HG03039 (cell line): ENCODE results near the gene GPR137.

Experiments used
- ATAC-seq: cut with Tn5 transposase; IDR thresholded peaks from one replicate; pipeline ENCODE4 v1.9.1; 2021; ENCODE audit warnings: mild to moderate bottlenecking, moderate library complexity; ENCODE audit not compliant: unreplicated experiment

GPR137 gene

DNA sequence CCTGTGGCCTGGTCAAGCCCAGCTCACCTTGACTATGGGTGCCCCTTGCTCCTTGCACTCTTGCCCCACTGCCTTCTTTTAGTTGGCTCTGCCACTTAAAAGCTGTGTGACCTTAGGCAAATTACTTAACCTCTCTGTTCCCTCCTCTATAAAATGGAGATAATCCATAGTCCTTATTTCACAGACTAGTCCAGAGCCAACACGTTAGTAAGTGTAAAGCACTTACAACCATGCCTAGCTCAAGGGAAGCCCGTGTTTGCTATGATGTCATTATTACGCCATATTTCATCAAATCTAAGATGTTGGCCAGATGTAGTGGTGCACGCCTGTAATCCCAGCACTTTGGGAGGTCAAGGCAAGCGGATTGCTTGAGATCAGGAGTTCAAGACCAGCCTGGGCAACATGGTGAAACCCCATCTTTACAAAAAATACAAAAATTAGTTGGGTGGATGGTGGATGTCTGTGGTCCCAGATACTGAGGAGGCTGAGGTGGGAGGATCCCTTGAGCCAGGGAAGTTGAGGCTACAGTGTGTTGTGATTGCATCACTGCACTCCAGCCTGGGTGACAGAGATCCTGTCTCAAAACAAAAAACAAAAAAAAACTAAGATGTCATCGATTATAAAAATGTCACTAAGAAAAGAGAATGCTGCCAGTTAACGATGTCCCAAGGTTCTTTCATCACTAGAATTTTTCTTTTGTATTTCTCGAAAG is 52.0 kb downstream of the GPR137 start:
- no peak for ATAC-seq

DNA sequence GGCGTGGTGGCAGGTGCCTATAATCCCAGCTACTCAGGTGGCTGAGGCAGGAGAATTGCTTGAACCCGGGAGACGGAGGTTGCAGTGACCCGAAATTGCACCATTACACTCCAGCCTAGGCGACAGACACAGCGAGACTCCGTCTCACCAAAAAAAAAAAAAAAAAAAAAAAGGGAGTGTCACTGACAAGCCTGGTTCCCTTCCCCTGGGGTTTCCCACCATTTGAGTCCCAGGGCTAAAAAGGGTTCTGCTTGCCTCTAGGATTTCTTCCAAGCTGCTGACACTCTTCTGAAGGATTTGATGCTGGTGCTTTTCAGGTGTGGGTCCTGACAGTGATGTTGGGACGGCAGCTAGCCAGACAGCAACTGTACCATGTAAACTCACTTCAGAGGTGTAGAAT is 53.1 kb downstream of the GPR137 start:
- no peak for ATAC-seq
